GM10266 (cell line): ENCODE data around the gene RBBP8.

Experiments
- DNase-seq: peaks from one replicate; pipeline ENCODE4 v3.0.0; 2012; ENCODE audit errors: extremely low spot score
- CTCF ChIP-seq: IDR thresholded peaks from 2 replicates; pipeline ENCODE4 v1.5.1; 2012; ENCODE audit warnings: mild to moderate bottlenecking, low read depth; ENCODE audit not compliant: control insufficient read depth, insufficient read depth; ENCODE audit errors: missing control alignments

RBBP8 gene

GRCh38 chr18:22988208-22988607, 55.1 kb downstream of the RBBP8 start:
- DNase-seq = no peak
- no peak for TF ChIP-seq CTCF

GRCh38 chr18:22998344-22998743, 65.2 kb downstream of the RBBP8 start:
- no peak for DNase-seq
- TF ChIP-seq CTCF = no peak

GRCh38 chr18:22999212-22999611, 66.1 kb downstream of the RBBP8 start:
- DNase-seq = no peak
- no peak for TF ChIP-seq CTCF

- TF ChIP-seq CTCF = no peak
- no peak for DNase-seq
These were observed 66.5 kb downstream of the RBBP8 start for GRCh38 chr18:22999647-23000046.

GRCh38 chr18:23003289-23003688, 70.2 kb downstream of the RBBP8 start:
- TF ChIP-seq CTCF = no peak
- DNase-seq = no peak

GRCh38 chr18:23012249-23012648, 79.1 kb downstream of the RBBP8 start:
- DNase-seq = no peak

More at GRCh38 chr18:23012249-23012648, 79.1 kb downstream of the RBBP8 start:
- no peak for TF ChIP-seq CTCF
